HepG2 (cell line): ENCODE data around the gene LIPE. TPM values are rescaled to one million over a fixed set of nuclear protein-coding genes. Genes with fewer than 3 reads are reported as not detected.

ENCODE experiments used
- KLF15 ChIP-seq: sonication (generic); formaldehyde crosslinking; IDR thresholded peaks from 2 replicates; pipeline ENCODE4 v1.8.1; 2023; ENCODE audit warnings: borderline replicate concordance, mild to moderate bottlenecking, inconsistent platforms, missing genetic modification reagents, mixed read lengths
- PCBP1 ChIP-seq: fragments of 200-400 bp; formaldehyde crosslinking; IDR thresholded peaks from 2 replicates; pipeline ENCODE4 v1.6.1; 2017; ENCODE audit warnings: mild to moderate bottlenecking, low read depth, low read length, borderline replicate concordance
- PITX1 ChIP-seq: sonication (generic); formaldehyde crosslinking; IDR thresholded peaks from 2 replicates; pipeline ENCODE4 v1.5.1; 2020; ENCODE audit warnings: mild to moderate bottlenecking, missing genetic modification reagents
- RBM22 ChIP-seq: fragments of 200-400 bp; formaldehyde crosslinking; optimal IDR thresholded peaks from 2 replicates; pipeline ENCODE3; 2017; ENCODE audit warnings: mild to moderate bottlenecking, low read length, moderate library complexity
- SMAD9 ChIP-seq: sonication (generic); formaldehyde crosslinking; IDR thresholded peaks from 2 replicates; pipeline ENCODE4 v1.5.1; 2020; ENCODE audit warnings: mild to moderate bottlenecking, missing genetic modification reagents
- SMC3 ChIP-seq: IDR thresholded peaks from 2 replicates; pipeline ENCODE4 v1.6.1; 2011; ENCODE audit warnings: low read length, improper control_type of control experiment
- TFDP1 ChIP-seq: IDR thresholded peaks from 2 replicates; pipeline ENCODE4 v1.6.1; 2016; ENCODE audit warnings: missing compliant biosample characterization, missing genetic modification reagents, borderline replicate concordance
- TMF1 ChIP-seq: sonication (generic); formaldehyde crosslinking; IDR thresholded peaks from 2 replicates; pipeline ENCODE4 v1.8.1; 2022; ENCODE audit warnings: low read depth, missing genetic modification reagents
- ZBTB1 ChIP-seq: sonication (generic); formaldehyde crosslinking; IDR thresholded peaks from 2 replicates; pipeline ENCODE4 v1.4.0; 2020; ENCODE audit warnings: missing genetic modification reagents, borderline replicate concordance
- ZBTB2 ChIP-seq: sonication (generic); formaldehyde crosslinking; IDR thresholded peaks from 2 replicates; pipeline ENCODE4 v1.8.0; 2022; ENCODE audit warnings: low read depth, missing genetic modification reagents
- ZBTB40 ChIP-seq, 2 experiments: fragments of 450-650 bp in 1 of 2; sonication (generic) in 1 of 2; formaldehyde crosslinking in 1 of 2; IDR thresholded peaks; 2 replicates each; pipeline versions ENCODE4 v1.6.1 to v1.8.0; 2016 to 2022; ENCODE audit warnings: antibody characterized with exemption in 1 of 2, mild to moderate bottlenecking in 1 of 2, missing genetic modification reagents in 1 of 2
- ZFX ChIP-seq: sonication (generic); formaldehyde crosslinking; IDR thresholded peaks from 2 replicates; pipeline ENCODE4 v1.4.0; 2020; ENCODE audit warnings: mild to moderate bottlenecking, low read depth, missing genetic modification reagents, moderate library complexity
- ZNF512 ChIP-seq: sonication (generic); formaldehyde crosslinking; IDR thresholded peaks from 2 replicates; pipeline ENCODE4 v1.4.0; 2020; ENCODE audit warnings: mild to moderate bottlenecking, missing genetic modification reagents
- ZNF790 ChIP-seq: sonication (generic); formaldehyde crosslinking; IDR thresholded peaks from 2 replicates; pipeline ENCODE4 v1.8.0; 2022; ENCODE audit warnings: missing genetic modification reagents, mild to moderate bottlenecking, borderline replicate concordance
- polyA plus RNA-seq, 8 experiments: library from polyadenylated mRNA; depleted of rRNA in 3 of 8; stranded (reverse) in 7 of 8; unstranded in 1 of 8; fragments of >200 nt; fragmentation: Illumina TruSeq in 4 of 8; extraction: Trizol in 4 of 8; gene quantifications; 2 replicates each; pipeline versions ENCODE4 v1.2.1 to v1.2.3, GENCODE V29; 2011 to 2016; ENCODE audit warnings: low read depth in 4 of 8, missing spikeins in 1 of 8, mixed read lengths in 1 of 8; ENCODE audit not compliant: insufficient read depth in 1 of 8
- total RNA-seq, 5 experiments: library from RNA; depleted of rRNA; stranded (reverse); fragments of >200 nt; fragmentation: Illumina TruSeq; extraction: Trizol; gene quantifications; 2 replicates each; pipeline ENCODE4 v1.2.3, GENCODE V29; 2016; ENCODE audit warnings: low read depth in 1 of 5

LIPE gene
- total and polyA plus RNA-seq, 2 of the 13 experiments (the other 11 are each of a cell fraction or from before 2014, with no cell fraction given) = not detected

DNA sequence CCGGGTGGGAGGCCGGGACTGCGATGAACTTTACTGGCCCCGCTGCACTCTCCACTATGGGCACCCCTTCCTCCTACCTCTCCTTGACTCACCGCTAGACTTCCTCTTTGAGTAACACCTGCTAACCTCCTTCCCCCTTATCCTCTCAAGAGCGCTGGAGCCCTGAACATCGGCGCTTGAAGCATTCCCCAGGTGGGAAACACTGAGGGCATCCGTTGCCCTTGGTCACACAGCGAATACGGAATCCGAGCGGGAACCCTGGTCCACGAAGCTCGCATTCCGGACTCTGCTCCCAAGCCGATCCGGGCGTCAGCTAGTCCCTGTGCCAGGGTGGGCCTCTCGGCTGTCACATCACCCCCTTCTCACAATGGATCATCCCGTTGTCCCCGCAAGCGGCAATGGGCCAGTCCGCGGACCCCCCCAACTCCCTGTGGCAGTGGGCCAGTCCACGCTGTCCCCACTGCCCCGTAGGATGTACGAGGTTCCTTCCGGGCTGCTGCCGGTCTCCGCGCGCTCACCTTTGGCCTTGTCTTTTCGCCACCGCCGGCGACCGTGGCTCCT is 4.2 kb downstream of the LIPE start (continued):
- TF ChIP-seq ZBTB40 (IDR thresholded peaks at IDR 0.05) = no peak
- TF ChIP-seq ZBTB40 (CRISPR knock-in tag; IDR thresholded peaks at IDR 0.05) = no peak
- 0 out of 2 replicates have a peak, but pooled peaks have one; percentile 20 for TF ChIP-seq ZFX (CRISPR knock-in tag)
- no peak for TF ChIP-seq ZBTB2 (CRISPR knock-in tag)
- no peak for TF ChIP-seq PCBP1
- no peak for TF ChIP-seq PITX1 (CRISPR knock-in tag)
- TF ChIP-seq SMC3 = no peak
- no peak for TF ChIP-seq KLF15
- TF ChIP-seq SMAD9 (CRISPR knock-in tag) = no peak
- no peak for TF ChIP-seq ZNF512 (CRISPR knock-in tag)
- no peak for TF ChIP-seq TMF1 (CRISPR knock-in tag)
- TF ChIP-seq TFDP1 (CRISPR knock-in tag) = 0 out of 2 replicates have a peak, but pooled peaks have one; percentile 15
- no peak for TF ChIP-seq ZBTB1 (CRISPR knock-in tag)
- TF ChIP-seq ZNF790 (CRISPR knock-in tag) = no peak
- TF ChIP-seq RBM22 = no peak
